HG02798 (cell line): ENCODE measurements around the gene RRN3.
"Not testable (repeated sequence)": the region's sequence is repeated elsewhere in the genome, so short reads cannot be mapped to it uniquely, and the experiment has no call there.

Experiments
- ATAC-seq: cut with Tn5 transposase; IDR thresholded peaks from one replicate; pipeline ENCODE4 v1.9.1; 2021; ENCODE audit warnings: mild to moderate bottlenecking; ENCODE audit not compliant: unreplicated experiment, poor library complexity

Gene RRN3

GRCh38 chr16:15029749-15030148 lies 64.3 kb downstream of the RRN3 start:
- ATAC-seq: not testable (repeated sequence)

- not testable (repeated sequence) for ATAC-seq
Observed at GRCh38 chr16:15028801-15029698, 65.0 kb downstream of the RRN3 start.

- ATAC-seq: not testable (repeated sequence)
Observed at GRCh38 chr16:15028345-15028715, 65.7 kb downstream of the RRN3 start.

GRCh38 chr16:15027503-15028344 lies 66.3 kb downstream of the RRN3 start:
- not testable (repeated sequence) for ATAC-seq

- ATAC-seq: not testable (repeated sequence)
Observed at GRCh38 chr16:15027051-15027450, 67.0 kb downstream of the RRN3 start.

GRCh38 chr16:15025234-15025951 lies 68.7 kb downstream of the RRN3 start:
- not testable (repeated sequence) for ATAC-seq

- ATAC-seq: not testable (repeated sequence)
Observed at GRCh38 chr16:15024858-15025199, 69.2 kb downstream of the RRN3 start.

GRCh38 chr16:15023381-15024077 lies 70.5 kb downstream of the RRN3 start:
- ATAC-seq: not testable (repeated sequence)

GRCh38 chr16:15022194-15022593 lies 71.9 kb downstream of the RRN3 start:
- peak; percentile 71 for ATAC-seq

- ATAC-seq: not testable (repeated sequence)
Observed at GRCh38 chr16:15021429-15021828, 72.6 kb downstream of the RRN3 start.

- not testable (repeated sequence) for ATAC-seq
Observed at GRCh38 chr16:15016951-15017580, 77.0 kb downstream of the RRN3 start.

- not testable (repeated sequence) for ATAC-seq
Observed at GRCh38 chr16:15016354-15016753, 77.7 kb downstream of the RRN3 start.

- not testable (repeated sequence) for ATAC-seq
Observed at GRCh38 chr16:15015671-15016070, 78.4 kb downstream of the RRN3 start.

GRCh38 chr16:15012941-15013340 lies 81.1 kb downstream of the RRN3 start:
- not testable (repeated sequence) for ATAC-seq
